GM12872 (cell line): ENCODE results near the gene CAMTA1.

Experiments used
- CTCF ChIP-seq: IDR thresholded peaks from 3 replicates; pipeline ENCODE4 v1.5.1; 2011; ENCODE audit warnings: low read depth, mild to moderate bottlenecking, low read length, moderate library complexity; ENCODE audit not compliant: insufficient read depth

Gene CAMTA1

DNA sequence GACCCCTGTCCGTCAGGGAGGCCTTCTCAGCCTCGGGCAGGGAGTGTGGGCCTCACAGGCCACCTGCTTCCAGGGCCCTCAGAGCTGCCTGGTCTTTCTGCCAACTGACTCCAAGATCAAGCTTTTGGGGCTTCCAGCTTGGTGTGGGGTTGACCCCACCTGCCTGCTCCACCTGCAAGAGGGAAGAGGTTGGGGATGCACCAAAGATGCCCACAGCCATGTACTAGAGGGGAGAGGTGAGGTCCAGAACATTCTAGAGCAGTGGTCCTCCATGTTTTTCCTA, 719.1 kb downstream of the CAMTA1 start:
- TF ChIP-seq CTCF: no peak

GRCh38 chr1:7505094-7505770, 720.0 kb downstream of the CAMTA1 start:
- TF ChIP-seq CTCF: no peak

GRCh38 chr1:7505771-7506453, 720.7 kb downstream of the CAMTA1 start:
- no peak for TF ChIP-seq CTCF

- no peak for TF ChIP-seq CTCF
Observed at GRCh38 chr1:7506454-7507284, 721.4 kb downstream of the CAMTA1 start.

GRCh38 chr1:7507285-7508019, 722.2 kb downstream of the CAMTA1 start:
- TF ChIP-seq CTCF: no peak

DNA sequence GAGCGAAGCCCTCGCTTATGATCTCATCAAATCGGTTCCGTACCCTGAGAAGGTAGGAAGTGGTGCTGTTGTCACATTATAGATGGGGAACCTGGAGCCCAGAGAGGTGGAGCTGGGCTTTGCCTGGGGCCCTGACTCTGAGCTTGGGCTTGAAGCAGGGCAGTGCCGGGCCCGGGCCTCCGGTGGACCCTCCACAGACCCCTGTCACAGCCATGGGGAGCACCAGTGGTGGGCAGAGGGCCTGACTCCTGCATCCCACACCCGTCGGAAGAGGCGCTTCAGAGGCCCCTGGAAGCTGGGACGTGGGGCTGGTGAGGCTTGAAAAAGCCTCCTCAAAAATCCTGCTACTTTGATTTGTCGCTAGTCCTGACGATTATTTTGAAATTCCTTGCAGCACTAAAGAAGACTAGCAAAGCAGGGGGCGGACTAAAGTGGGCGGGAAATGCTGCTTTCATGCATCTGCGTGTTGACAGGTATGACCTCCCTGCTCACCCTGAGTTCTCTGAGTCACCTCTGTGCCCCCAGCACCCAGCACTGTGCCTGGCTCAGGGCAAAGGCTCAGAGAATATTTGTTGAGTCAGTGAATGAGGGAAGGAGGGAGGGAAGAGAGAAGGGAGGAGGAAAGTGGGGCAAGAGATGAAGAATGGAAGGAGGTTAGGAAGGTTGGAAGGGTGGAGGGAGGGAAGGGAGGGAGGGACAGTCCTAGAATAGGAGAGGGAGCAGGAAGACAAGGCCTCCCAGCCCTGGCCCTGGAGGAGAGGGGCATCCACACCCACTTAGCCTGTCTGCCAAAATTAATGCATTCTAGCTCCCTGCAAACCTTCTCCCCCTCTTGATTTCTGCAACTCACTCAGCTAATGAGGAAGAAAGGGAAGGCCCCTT, 723.0 kb downstream of the CAMTA1 start:
- no peak for TF ChIP-seq CTCF
